ENCODE data around the gene COPB1.
A peak's percentile ranks its signal among the peaks of the same experiment; 100 is the strongest.

Gene COPB1

DNA sequence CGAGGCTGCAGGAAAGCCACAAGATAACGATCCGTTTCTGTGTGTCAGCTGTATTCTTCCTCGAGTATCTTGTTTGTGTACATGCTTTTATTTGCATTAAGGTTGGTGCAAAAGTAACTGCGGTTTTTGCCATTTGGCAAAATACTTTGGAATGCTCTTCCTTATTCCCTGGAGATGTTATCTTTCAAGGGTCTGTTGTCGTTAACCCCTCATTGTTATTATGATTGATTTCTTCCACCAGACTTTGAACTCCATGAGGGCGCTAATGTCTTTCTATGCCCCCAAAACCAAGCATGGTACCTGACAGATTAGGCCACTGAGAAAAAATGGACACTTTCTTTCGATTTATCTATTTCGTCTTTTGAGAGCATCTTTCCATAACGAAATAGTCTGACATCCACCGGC lies 21.1 kb upstream of the COPB1 start:
- Histone ChIP-seq H2AFZ (ENCODE audit: low read depth, low read length) (peak overlapping the region; percentile 89), H3K9ac (ENCODE audit: low read length) (peak overlapping the region; percentile 95), H3K4me1 (ENCODE audit: low read length) (peaks cover 11% of the 10 kb centered on the region), H3K27me3 (ENCODE audit: low read depth, low read length) (no peaks in the 10 kb centered on the region), H3K79me2 (ENCODE audit: low read length) (peaks cover 41% of the 10 kb centered on the region), H3K27ac (ENCODE audit: low read length) (peak overlapping the region; percentile 72), H3K36me3 (replicated peaks; ENCODE audit: low read depth, low read length) (peaks cover 14% of the 10 kb centered on the region), H3K9me3 (ENCODE audit: insufficient read depth, low read length) (no peaks in the 10 kb centered on the region), H3K4me2 (ENCODE audit: low read length) (peak overlapping the region; percentile 71), H4K20me1 (ENCODE audit: insufficient read depth, low read length) (no peaks in the 10 kb centered on the region), H3K4me3 (ENCODE audit: low read length) (peak overlapping the region; percentile 94)
- TF ChIP-seq, protein P1, sequence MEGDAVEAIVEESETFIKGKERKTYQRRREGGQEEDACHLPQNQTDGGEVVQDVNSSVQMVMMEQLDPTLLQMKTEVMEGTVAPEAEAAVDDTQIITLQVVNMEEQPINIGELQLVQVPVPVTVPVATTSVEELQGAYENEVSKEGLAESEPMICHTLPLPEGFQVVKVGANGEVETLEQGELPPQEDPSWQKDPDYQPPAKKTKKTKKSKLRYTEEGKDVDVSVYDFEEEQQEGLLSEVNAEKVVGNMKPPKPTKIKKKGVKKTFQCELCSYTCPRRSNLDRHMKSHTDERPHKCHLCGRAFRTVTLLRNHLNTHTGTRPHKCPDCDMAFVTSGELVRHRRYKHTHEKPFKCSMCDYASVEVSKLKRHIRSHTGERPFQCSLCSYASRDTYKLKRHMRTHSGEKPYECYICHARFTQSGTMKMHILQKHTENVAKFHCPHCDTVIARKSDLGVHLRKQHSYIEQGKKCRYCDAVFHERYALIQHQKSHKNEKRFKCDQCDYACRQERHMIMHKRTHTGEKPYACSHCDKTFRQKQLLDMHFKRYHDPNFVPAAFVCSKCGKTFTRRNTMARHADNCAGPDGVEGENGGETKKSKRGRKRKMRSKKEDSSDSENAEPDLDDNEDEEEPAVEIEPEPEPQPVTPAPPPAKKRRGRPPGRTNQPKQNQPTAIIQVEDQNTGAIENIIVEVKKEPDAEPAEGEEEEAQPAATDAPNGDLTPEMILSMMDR (IDR thresholded peaks at IDR 0.05; ENCODE audit: low read depth, low read length): no peak
- no peak for TF ChIP-seq EZH2phosphoT487 (IDR thresholded peaks at IDR 0.05; ENCODE audit: low read depth)

DNA sequence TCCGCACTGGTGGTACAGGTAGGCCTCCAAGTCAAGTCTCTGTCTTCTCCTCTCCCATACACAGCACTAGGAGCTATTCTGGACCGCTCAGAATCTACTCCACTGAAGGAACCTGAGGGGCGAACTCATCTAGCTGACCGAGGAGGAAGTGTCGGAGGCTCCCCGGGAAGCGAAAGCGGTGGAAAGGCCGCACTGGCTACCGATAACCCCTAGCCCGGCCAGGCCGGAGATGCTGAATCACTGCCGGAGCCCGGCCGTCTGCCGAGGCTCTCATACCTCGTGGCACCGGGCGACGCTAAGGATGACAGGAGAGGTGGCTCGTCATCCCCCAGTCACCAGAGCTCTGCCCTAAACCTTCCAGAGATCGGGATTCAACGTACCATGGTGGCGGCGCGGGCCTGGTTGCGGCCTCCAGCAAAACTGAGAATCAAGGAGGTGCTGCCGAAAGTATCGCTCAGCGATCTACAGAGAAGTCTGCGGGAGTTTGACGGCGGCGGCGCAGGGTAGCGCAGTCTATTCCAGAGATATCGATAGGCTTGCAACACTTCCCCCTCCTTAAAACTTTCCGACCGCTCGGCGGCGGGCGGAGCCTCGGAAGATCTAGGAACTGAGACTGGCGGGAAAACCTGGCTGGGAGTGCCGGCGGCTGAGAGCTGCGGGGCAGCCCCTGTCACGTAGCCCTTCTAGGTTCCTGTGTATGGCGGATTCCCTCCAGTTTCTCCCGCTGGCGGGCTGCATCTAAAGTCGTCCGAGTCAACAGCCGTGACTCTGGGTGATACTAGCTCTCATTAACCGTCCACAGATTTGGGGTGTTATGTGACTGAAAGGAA lies 20.5 kb upstream of the COPB1 start, which contains the start of gene PSMA1:
Gene PSMA1 (minus strand): TSS at position 470 of the 830 bp plus-strand sequence. CDS start 87 bp downstream, at position 383.
- H4K20me1 ChIP-seq (ENCODE audit: insufficient read depth, low read length): no peaks in the 10 kb centered on the region
- H3K4me2 ChIP-seq (ENCODE audit: low read length): peak within 1 kb of the TSS; percentile 93
- H3K9ac ChIP-seq (ENCODE audit: low read length): peak within 1 kb of the TSS; percentile 95
- no peaks in the 10 kb centered on the region for H3K9me3 ChIP-seq (ENCODE audit: insufficient read depth, low read length)
- peak within 1 kb of the TSS; percentile 89 for H2AFZ ChIP-seq (ENCODE audit: low read depth, low read length)
- peaks cover 14% of the 10 kb centered on the region for H3K36me3 ChIP-seq (replicated peaks; ENCODE audit: low read depth, low read length)
- TF ChIP-seq, protein P1 (IDR thresholded peaks at IDR 0.05; ENCODE audit: low read depth, low read length): no peak
- TF ChIP-seq EZH2phosphoT487 (IDR thresholded peaks at IDR 0.05; ENCODE audit: low read depth): no peak
- H3K27me3 ChIP-seq (ENCODE audit: low read depth, low read length): no peaks in the 10 kb centered on the region
- peak within 1 kb of the TSS; percentile 72 for H3K27ac ChIP-seq (ENCODE audit: low read length)
- peak within 1 kb of the TSS; percentile 94 for H3K4me3 ChIP-seq (ENCODE audit: low read length)
- peaks cover 41% of the 10 kb centered on the region for H3K79me2 ChIP-seq (ENCODE audit: low read length)
- H3K4me1 ChIP-seq (ENCODE audit: low read length): peaks cover 11% of the 10 kb centered on the region

DNA sequence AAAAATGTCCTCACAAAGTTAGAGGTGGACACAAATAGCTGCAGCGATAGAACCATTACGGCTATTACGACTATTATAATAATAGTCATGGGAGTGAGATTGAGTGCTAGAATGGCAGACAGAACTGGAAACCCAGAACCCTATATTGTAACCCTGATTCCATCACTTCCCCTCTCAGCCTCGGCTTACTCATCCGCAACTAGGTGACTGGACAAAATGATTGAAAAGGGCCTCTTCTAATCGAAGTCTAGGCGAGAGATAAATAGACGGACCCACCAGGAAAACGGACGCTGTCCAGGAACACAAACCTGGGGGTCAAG lies 19.9 kb upstream of the COPB1 start:
- Histone ChIP-seq H3K9ac (ENCODE audit: low read length) (peak overlapping the region; percentile 95), H4K20me1 (ENCODE audit: insufficient read depth, low read length) (no peaks in the 10 kb centered on the region), H3K27me3 (ENCODE audit: low read depth, low read length) (no peaks in the 10 kb centered on the region), H3K27ac (ENCODE audit: low read length) (peak overlapping the region; percentile 72), H3K4me3 (ENCODE audit: low read length) (peak overlapping the region; percentile 94), H3K79me2 (ENCODE audit: low read length) (peaks cover 41% of the 10 kb centered on the region), H3K36me3 (replicated peaks; ENCODE audit: low read depth, low read length) (peaks cover 20% of the 10 kb centered on the region), H3K9me3 (ENCODE audit: insufficient read depth, low read length) (no peaks in the 10 kb centered on the region), H3K4me1 (ENCODE audit: low read length) (peaks cover 11% of the 10 kb centered on the region), H3K4me2 (ENCODE audit: low read length) (peak overlapping the region; percentile 93), H2AFZ (ENCODE audit: low read depth, low read length) (peak overlapping the region; percentile 27)
- TF ChIP-seq, protein P1 (IDR thresholded peaks at IDR 0.05; ENCODE audit: low read depth, low read length): no peak
- TF ChIP-seq EZH2phosphoT487 (IDR thresholded peaks at IDR 0.05; ENCODE audit: low read depth): no peak

DNA sequence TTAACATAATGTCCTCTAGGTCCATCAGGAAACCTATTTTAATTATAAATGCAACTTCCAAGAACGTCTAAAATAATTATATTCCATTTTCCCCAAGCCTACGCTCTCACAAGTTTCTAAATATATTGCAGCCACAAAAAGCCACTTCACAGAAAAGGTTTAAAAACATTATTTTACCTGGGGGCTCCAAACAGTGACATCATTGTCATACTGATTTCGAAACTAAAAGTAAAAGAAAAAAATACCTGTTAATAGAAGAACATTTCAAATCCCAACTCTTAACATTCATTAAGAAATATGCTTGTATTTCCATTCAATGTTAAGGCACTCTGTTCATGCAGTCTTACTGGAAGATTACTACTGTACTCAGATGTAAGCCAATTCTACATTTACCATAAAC lies 19.2 kb upstream of the COPB1 start:
- no peaks in the 10 kb centered on the region for H3K9me3 ChIP-seq (ENCODE audit: insufficient read depth, low read length)
- H2AFZ ChIP-seq (ENCODE audit: low read depth, low read length): no peak overlapping the region
- H3K4me3 ChIP-seq (ENCODE audit: low read length): peak overlapping the region; percentile 94
- peaks cover 26% of the 10 kb centered on the region for H3K36me3 ChIP-seq (replicated peaks; ENCODE audit: low read depth, low read length)
- peak overlapping the region; percentile 95 for H3K9ac ChIP-seq (ENCODE audit: low read length)
- H4K20me1 ChIP-seq (ENCODE audit: insufficient read depth, low read length): no peaks in the 10 kb centered on the region
- no peaks in the 10 kb centered on the region for H3K27me3 ChIP-seq (ENCODE audit: low read depth, low read length)
- peaks cover 11% of the 10 kb centered on the region for H3K4me1 ChIP-seq (ENCODE audit: low read length)
- no peak for TF ChIP-seq EZH2phosphoT487 (IDR thresholded peaks at IDR 0.05; ENCODE audit: low read depth)
- TF ChIP-seq, protein P1 (IDR thresholded peaks at IDR 0.05; ENCODE audit: low read depth, low read length): no peak
- H3K79me2 ChIP-seq (ENCODE audit: low read length): peaks cover 41% of the 10 kb centered on the region
- H3K4me2 ChIP-seq (ENCODE audit: low read length): peak overlapping the region; percentile 93
- H3K27ac ChIP-seq (ENCODE audit: low read length): peak overlapping the region; percentile 72; the same call in 1 of the 2 replicates

Measured in OCI-LY3 (cell line).